GM18907 (cell line): ENCODE results near the gene SFRP2.

Experiments
- ATAC-seq: cut with Tn5 transposase; IDR thresholded peaks from one replicate; pipeline ENCODE4 v1.9.1; 2021; ENCODE audit warnings: mild to moderate bottlenecking, moderate library complexity; ENCODE audit not compliant: unreplicated experiment

The SFRP2 gene

DNA sequence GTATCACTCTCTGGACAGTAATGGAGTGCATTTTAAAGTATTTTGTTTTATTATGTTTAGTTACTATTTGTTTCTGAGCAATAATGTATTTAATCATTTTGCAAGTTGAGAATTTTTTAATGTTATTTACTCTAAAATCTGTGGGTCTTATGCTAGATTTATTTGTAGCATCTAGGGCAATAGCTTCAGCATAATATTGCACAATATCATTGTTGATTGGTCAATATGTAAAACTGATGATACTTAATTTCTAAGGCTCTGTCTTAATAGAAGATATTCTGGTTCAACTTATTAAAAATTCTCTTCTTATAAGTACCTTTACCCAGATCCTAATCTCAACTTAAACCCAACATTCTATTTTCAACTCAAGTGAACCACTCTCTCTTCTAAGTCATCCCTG is 11.5 kb downstream of the SFRP2 start:
- ATAC-seq = no peak

DNA sequence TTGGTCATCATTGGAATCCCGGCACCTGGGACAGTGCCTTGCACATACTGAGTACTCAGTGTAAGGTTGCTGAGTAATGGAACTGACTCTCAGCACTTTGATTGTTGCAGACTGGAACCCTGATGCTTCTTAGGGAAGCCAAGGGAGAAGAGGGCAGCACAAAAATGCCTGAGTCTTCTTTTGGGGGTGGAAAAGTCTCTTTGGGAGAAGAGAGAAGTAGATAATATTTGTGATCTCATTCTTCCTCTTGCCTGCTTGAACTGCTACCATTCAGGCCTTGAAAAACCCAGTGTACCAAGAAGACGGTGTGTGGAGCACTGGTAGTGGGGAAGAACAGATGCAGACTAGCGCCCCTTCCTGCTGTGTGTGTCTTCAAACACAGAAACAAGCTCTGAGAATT is 12.3 kb downstream of the SFRP2 start:
- ATAC-seq = no peak

DNA sequence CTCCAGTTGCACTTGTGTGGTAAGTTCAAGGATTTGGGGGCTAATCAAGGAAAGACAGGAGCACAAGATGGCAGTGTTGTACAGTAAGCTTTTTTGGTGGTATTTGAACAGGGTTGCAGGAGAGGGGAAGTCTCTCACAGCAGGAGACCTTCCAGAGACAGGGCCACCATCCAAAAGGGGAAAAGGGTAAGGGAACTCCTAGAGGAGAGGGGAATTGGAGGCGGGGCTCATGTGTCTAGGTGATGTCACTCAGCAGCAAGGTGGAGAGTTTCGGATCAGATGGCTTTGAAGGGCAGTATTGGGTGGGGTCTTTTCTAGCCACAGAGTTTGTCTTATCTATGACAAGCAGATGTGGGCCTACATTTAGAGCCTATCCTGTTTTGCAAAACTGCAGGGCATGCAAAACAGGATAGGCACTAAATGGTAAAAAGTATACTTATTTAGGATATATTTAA is 15.6 kb downstream of the SFRP2 start:
- no peak for ATAC-seq

DNA sequence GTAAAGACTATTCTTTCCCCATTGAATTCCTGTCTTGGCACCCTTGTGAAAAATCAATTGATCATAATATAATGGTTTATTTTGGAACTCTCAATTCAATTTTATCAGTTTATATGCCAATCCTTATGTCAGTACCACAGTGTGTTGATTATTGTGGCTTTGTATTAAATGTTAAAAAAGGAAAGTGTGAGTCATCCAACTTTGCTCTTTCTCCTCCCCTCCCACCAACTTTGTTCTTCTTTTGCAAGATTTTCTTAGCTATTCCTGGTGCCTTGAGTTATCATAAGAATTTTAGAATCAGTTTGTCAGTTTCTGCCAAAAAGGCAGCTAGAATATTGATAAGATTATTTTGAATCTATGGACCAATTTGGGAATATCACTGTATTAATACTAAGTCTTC is 17.8 kb downstream of the SFRP2 start:
- no peak for ATAC-seq

DNA sequence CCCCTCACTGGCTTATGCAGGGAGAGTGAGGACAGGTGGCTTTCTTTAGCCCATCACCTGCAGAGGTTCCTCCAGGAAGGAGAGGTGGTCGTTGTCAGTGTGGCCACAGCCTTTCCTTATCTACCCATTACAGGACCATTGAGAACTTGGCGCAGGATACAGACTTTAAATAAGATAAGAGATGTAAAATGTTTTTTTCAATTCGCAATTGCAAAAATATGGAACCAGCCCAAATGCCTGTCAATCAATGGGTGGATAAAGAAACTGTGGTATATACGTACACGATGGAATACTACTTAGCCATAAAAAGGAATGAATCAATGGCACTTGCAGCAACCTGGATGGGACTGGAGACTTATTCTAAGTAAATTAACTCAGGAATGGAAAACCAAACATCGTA is 22.1 kb downstream of the SFRP2 start:
- no peak for ATAC-seq

DNA sequence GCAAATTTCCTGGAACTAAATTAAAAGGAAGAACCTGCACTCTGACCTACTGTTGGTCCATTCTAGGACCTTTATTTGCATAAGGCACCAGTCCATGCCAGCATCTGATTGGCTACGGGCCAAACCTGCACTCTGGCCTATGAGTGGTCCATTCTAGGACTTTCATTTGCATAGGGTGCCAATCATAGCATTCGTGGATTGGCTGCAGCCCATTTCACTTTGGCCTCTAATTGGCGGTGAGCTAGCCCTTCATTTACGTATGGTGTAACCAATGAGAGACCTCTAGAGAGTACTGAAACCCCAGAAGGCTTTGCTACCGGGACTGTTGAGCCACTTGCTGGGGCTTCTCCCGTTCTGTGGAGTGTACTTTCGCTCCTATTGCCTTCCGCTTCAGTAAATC is 23.0 kb downstream of the SFRP2 start:
- ATAC-seq = no peak

DNA sequence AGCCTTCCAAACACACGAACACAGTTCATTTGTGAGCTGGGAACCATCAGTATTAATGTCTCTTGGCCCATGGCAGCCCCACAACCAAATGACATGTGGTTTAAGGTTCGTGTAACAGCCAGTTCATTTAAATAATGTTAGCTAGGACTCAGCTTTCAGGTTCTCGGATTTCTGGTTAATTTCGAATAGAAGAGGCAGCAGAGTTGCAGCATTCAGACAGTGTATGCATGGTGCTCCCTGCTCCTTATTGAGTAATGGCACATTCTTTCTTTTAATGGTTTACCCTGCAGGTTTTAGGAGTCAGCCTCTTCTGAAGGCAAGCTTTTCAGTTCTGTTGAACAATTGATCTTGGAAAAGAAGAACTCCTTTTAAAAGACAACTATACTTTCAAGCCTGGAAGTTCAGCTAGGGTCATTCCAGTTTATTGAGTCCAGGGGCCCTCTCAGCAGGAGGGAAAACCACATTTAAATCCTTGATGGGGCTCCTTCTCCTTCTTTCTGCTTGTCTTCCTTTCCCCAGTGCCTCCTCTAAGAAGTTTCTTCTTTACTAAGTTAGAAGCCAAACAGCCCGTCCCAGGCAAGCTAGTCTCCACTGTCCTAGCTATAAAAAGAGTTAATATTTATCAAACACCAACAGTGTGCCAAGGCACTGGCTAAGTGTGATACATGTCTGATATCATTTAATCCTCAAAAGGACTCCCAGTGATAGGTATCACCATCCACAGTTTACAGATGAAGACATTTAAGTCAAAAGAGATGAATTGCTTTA is 24.1 kb downstream of the SFRP2 start:
- ATAC-seq = no peak

DNA sequence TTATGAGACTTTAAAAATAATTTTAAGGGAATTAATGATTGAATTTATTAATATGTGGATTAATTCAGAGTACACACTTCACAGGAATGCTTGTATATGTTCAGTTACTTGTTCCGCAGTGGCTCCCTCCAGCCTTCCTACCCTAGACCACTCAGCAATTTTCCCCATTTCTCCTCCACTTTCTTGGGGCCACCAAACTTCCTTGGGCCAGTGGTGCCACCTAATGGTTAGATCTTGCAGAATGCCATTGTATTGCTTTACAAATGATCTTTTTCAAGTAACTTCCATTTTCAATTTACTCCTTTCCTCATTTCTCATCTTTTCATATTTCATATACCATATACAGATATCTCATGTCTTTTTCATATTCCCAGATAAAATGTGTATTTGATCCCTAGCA is 25.5 kb downstream of the SFRP2 start:
- ATAC-seq = no peak

DNA sequence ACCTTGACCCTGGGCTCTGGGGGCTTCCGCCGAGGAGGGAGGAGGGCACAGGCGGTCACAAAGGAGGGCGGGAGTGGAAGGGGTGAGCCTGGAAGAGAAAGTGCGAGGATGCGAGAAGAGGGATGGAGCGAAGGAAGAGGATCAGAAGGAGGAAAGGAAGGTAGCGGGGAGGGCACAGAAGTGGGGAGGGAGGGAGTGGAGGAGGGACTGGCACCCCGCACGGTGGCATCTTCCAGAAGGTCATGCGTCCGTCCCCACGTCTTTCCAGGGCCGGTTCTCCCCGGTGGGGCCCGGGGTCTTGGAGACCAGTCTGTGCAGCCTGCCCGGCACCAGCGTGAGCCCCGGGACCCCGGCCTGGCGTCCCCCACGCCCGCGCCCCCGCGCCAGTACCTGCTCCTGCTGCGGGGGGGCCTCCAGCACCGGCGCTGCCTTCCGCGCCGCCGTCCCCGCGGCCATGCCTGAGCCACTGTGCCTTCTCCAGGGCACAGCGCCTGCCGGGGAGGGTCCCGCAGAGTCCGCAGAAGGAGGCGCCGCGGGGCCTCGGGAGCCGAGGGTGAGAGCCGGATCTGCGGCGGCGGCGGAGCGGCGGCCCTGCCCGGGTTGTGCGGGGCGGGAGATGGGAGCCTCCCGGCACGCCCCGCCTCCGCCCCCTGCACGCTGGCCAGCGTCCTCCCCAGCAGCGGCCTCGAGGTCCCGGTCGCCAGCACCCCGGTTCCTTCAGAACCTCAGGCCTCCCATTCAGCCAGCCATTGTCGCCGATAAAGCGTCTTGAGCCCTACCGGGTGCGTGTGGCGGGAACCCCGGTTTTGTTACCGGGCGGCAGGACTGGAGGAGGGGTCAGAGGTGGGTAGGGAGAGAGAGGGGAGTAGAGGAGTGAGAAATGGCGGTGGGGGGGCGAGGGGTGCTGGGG is 29.2 kb downstream of the SFRP2 start, which contains the start of gene RNF175:
Gene RNF175 (minus strand): TSS at position 618 of the 910 bp plus-strand sequence. CDS start 162 bp downstream, at position 456.
- no peak for ATAC-seq

DNA sequence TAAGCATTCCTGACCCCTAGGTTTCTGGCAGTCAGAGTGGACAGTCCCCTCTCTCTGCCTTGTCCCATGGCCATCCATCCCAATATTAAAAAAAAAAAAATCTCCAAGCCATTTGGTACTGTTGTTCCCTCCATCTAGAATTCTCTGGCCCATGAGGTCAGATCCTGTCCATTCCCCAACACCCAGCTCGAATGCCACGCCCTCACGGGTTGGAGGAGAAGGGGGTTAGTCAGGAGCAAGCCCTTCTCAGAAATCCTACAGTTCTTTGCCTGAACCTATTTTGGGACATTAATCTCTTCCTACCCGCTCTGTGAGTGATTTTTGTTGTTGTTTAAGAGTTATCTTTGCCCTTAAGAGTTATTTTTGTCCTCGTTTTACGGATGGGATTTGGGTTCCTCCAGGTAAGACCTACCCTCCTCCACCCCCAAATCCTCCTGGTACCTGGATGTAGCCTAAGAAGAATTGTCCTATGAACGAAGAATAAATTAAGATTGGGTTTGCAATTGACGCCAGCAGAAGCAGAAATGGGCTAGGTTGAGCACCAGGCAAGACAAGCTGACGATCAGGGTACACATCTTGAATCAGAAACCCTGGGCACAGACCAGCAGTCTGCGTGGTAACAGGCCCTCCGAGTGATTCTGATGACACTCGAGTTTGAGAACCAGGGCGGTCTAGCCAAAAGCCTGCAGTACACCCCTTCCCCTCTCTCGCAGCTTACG is 30.0 kb downstream of the SFRP2 start:
- no peak for ATAC-seq

DNA sequence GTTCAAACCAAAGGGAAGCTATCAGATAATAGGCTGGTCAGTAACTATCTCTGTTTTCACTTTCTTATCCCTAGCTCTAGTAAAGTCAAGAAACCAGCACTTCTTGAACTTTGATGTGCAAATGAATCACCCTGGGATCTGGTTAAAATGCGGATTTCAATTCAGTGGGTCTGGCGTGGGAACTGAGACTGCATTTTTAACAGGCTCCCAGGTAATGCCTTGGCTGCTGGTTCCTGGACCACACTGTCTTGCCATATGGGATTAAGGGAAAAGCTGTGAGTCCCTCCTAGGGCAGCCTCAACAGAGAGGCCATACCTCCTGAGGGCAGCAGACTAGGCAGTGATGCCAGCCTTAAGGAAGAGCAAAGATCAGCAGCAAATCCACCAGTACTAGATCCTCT is 30.7 kb downstream of the SFRP2 start:
- no peak for ATAC-seq

DNA sequence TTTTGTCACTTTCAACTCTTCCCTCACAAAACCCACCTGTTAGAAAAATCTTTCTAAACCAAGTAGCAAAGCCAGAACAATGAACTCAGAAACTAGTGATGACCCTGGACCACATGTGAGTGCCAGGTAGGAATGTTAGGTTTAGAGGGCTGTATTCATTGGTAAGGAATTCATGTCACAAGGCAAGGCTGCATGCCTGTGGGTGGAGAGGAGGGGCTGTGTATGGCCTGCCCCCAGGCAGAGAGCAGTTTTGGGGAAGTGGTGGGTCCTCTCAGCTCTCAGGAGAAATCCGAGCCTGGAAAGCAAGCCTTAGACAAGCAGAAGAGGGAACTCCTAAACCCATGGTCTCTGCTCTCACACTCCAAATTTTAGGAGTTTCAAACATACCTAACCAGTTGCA is 31.5 kb downstream of the SFRP2 start:
- no peak for ATAC-seq

DNA sequence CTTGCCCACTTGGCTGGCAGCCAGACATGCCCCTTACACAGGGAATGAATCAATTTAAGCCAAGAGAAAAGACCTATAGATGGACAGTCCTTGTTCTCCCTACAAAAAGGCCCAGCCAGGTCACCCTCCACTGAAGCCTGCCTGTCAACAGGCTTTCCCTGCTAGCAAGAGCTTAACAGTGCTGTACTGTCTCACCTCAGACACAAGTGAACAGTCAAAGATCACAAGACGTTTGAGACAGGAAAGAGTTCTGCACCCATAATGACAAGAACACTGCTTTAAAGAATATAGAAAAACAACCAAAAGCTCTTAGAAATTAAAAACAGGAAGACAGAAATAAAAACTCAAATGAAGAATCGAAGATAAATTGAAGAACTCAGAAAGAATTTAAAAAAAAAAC is 33.7 kb downstream of the SFRP2 start:
- no peak for ATAC-seq

DNA sequence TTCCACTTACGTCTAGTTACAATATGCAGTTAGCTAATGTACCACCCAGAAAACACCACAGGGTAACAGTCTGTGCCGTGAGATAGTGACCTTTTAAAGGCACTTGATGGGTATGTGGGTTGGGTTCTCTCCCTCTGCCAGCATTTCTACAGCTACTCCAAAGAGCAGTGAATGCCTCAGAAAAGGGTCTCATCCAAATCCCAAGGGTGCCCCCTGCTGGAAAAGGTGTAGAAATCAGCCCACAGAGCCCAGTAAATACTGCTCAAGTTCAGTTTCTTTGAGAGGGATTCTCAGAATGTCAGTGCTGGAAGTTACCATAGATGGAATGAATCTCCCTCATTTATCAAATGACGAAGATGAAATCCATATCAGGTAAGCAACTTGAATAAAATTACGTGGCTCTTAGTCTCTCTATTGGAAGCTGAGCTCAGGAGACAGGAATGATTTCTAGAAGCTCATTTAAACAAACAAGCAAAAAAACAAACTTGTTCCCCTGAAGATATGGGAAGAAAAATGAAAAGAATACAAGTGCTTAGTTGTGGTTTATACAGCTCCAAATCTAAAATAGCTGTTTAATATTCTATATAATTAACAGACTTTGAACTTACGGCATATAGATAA is 38.6 kb downstream of the SFRP2 start:
- peak; percentile 89 for ATAC-seq

DNA sequence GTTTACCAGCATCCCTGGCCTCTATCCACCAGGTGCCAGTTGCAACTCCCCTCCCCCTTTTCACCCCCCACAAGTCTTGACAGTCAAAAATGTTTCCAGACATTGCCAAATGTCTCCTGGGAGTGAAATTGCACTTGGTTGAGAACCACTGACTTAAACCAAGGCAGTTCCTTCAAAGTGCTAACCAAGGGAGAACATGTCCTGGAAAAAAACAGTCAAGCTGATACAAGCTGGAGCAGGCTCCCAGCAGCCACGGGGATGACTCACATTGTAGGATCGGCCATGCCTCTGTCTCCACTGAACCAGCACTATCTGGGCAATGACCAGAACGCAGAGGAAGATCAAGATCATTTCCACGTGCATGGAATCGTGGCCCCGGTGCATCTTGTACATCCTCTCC is 40.5 kb downstream of the SFRP2 start:
- ATAC-seq = no peak

DNA sequence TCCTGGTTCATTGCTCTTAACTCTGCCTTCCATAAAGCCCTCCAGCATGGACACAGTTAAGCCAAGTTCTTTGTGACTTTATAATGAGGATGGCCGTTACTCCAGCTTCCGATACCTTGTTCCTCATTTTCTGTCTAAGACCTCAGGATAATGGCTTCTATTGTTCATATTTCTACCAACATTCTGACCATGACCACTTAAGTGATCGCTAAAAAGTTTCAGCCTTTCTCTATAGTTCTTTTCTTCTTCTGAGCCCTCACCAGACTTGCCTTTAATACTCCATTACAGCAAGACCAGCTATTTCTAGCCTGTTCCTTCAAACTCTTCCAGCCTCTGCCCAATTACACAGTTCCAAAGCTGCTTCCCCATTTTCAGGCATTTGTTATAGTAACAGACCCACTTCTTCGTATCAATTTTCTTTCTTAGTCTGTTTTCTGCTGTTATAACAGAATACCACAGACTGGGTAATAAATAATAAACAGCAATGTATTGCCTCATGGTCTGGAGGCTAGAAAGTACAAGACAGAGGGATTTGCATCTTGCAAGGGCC is 41.4 kb downstream of the SFRP2 start:
- no peak for ATAC-seq

DNA sequence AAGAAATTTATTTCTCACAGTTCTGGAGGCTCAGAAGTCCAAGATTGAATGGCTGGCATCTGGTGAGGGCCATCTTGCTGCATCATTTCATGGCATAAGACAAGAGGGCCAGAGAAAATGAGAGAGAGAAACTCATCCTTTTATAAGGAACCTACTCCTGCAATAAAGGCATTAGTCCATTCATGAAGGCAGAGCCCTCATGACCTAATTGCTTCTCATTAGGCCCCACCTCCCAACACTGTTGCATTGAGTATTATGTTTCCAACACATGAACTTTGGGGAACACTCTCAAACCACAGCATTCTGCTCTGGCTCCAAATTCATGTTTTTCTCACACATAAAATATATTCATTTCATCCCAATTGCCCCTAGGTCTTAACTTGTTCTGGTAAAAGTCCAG is 43.2 kb downstream of the SFRP2 start:
- ATAC-seq = no peak

DNA sequence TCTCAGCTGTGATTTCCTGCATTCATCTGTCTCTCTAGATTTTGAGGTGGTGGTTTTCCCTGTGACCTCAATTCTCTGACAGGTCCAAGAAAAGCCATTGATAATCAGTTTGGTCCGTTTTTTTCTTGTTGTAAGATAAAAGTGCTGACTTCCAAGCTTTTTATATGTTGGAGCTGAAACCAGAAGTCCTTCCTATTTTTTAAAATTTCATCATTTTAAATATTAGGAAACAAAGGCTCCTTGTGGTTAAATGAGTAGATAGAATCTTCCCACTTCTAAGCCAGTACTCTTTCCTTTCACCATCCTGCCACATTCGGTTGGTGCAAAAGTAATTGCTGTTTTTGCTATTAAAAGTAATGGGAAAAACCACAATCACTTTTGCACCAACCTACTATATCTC is 47.3 kb downstream of the SFRP2 start:
- ATAC-seq = no peak

DNA sequence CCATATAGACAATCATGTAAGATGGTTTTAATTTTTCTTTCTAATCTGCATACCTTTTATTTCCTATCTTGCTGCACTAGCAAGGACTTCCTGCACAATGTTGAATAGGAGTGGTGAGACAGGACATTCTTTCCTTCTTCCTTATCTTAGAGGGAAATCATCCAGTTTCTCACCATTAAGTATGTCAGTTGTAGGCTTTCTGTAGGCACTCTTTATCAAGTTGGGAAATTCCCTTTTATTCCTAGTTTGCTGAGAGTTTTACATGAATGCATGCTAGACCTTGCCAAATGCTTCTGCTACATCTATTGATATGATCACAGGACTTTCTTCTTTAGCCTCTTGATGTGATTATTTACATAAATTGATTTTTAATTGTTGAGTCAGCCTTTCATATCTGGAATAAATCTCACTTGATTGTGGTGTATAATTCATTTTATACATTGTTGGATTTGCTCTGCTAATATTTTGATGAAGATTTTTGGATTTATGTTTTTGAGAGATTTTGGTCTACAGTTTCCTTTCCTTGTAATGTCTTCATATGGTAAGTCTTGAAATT is 52.9 kb downstream of the SFRP2 start:
- no peak for ATAC-seq

DNA sequence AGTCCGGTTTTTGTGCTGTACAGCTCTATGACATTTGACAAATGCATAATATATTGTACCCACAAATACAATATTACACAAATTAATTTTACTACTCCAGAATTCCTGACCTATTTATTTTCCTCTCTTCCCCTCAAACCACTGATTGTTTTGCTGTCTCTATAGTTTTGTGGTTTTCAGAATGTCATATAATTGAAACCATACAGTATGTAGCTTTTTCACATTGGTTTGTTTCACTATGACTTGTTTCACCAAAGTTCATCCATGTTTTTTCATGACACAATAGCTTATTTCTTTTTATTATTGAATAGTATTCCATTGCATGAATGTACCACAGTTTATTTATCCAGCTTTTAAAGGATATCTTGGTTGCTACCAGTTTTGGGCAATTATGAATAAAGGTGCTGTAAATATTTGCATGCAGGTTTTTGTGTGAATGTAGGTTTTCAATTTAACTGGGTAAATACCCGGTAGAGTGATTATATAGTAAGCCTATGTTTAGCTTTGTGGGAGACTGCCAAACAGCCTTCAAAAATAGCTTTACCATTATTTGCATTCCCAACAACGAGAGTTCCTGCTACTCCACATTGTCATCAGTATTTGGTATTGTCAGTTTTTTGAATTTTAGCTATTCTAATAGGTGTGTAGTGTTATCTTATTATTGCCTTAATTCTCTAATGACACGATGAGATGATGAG is 55.0 kb downstream of the SFRP2 start:
- ATAC-seq = peak; percentile 56
